Activated naive CD8-positive, alpha-beta T cell (primary cell): ENCODE measurements around the gene ZBED1.
"Not testable (repeated sequence)": the region's sequence is repeated elsewhere in the genome, so short reads cannot be mapped to it uniquely, and the experiment has no call there.

Experiments used
- H3K27ac Mint-ChIP-seq: one replicate; pipeline ENCODE4 v1.8.0; 2021; ENCODE audit warnings: mixed read lengths
- H3K27me3 Mint-ChIP-seq: one replicate; pipeline ENCODE4 v1.8.0; 2021; ENCODE audit warnings: mixed read lengths
- H3K36me3 Mint-ChIP-seq: one replicate; pipeline ENCODE4 v1.8.0; 2021; ENCODE audit warnings: mixed read lengths
- H3K4me1 Mint-ChIP-seq: one replicate; pipeline ENCODE4 v1.8.0; 2021; ENCODE audit warnings: low read depth, mixed read lengths
- H3K4me3 Mint-ChIP-seq: one replicate; pipeline ENCODE4 v1.8.0; 2021; ENCODE audit warnings: mild to moderate bottlenecking, mixed read lengths
- H3K9me3 Mint-ChIP-seq: one replicate; pipeline ENCODE4 v1.8.0; 2021; ENCODE audit warnings: low read depth, mixed read lengths

ZBED1 gene

GRCh38 chrX:2533424-2533823, 32.6 kb upstream of the ZBED1 start:
- H3K4me1 Mint-ChIP-seq = no peaks in the 10 kb centered on the region
- H3K9me3 Mint-ChIP-seq = no peaks in the 10 kb centered on the region
- H3K36me3 Mint-ChIP-seq = no peaks in the 10 kb centered on the region
- H3K27me3 Mint-ChIP-seq = no peaks in the 10 kb centered on the region
- H3K4me3 Mint-ChIP-seq = no peak overlapping the region
- H3K27ac Mint-ChIP-seq = no peak overlapping the region

- Mint-ChIP-seq H3K4me1 (no peaks in the 10 kb centered on the region), H3K27ac (no peak overlapping the region), H3K27me3 (peaks cover 10% of the 10 kb centered on the region), H3K36me3 (no peaks in the 10 kb centered on the region), H3K9me3 (no peaks in the 10 kb centered on the region), H3K4me3 (no peak overlapping the region)
Measured at GRCh38 chrX:2526390-2526789, 25.6 kb upstream of the ZBED1 start.

GRCh38 chrX:2523911-2524310, 23.1 kb upstream of the ZBED1 start:
- Mint-ChIP-seq H3K4me3 (no peak overlapping the region), H3K27me3 (peaks cover 10% of the 10 kb centered on the region), H3K9me3 (no peaks in the 10 kb centered on the region), H3K4me1 (no peaks in the 10 kb centered on the region), H3K36me3 (no peaks in the 10 kb centered on the region), H3K27ac (no peak overlapping the region)

- Mint-ChIP-seq H3K4me3 (no peak overlapping the region), H3K9me3 (no peaks in the 10 kb centered on the region), H3K36me3 (peaks cover under 1% of the 10 kb centered on the region), H3K27ac (no peak overlapping the region), H3K27me3 (peaks cover 7% of the 10 kb centered on the region), H3K4me1 (peaks cover 4% of the 10 kb centered on the region)
Measured at GRCh38 chrX:2521927-2522386, 21.2 kb upstream of the ZBED1 start.

GRCh38 chrX:2521092-2521926, 20.5 kb upstream of the ZBED1 start:
- Mint-ChIP-seq H3K4me3 (no peak overlapping the region), H3K9me3 (no peaks in the 10 kb centered on the region), H3K27ac (no peak overlapping the region), H3K27me3 (peaks cover 4% of the 10 kb centered on the region), H3K36me3 (peaks cover 2% of the 10 kb centered on the region), H3K4me1 (peaks cover 6% of the 10 kb centered on the region)

GRCh38 chrX:2520539-2520938, 19.8 kb upstream of the ZBED1 start:
- no peak overlapping the region for H3K4me3 Mint-ChIP-seq

GRCh38 chrX:2519638-2520037, 18.9 kb upstream of the ZBED1 start:
- not testable (repeated sequence) for H3K4me3 Mint-ChIP-seq, H3K27ac Mint-ChIP-seq, H3K27me3 Mint-ChIP-seq

More at GRCh38 chrX:2520539-2520938, 19.8 kb upstream of the ZBED1 start:
- Mint-ChIP-seq H3K36me3 (peaks cover 2% of the 10 kb centered on the region), H3K4me1 (peaks cover 6% of the 10 kb centered on the region), H3K27me3 (peaks cover 5% of the 10 kb centered on the region), H3K27ac (no peak overlapping the region), H3K9me3 (no peaks in the 10 kb centered on the region)

GRCh38 chrX:2517055-2517454, 16.3 kb upstream of the ZBED1 start:
- Mint-ChIP-seq H3K27ac (no peak overlapping the region), H3K9me3 (no peaks in the 10 kb centered on the region), H3K36me3 (peaks cover 2% of the 10 kb centered on the region), H3K4me3 (no peak overlapping the region), H3K4me1 (peaks cover 7% of the 10 kb centered on the region), H3K27me3 (peaks cover 3% of the 10 kb centered on the region)

More at GRCh38 chrX:2519638-2520037, 18.9 kb upstream of the ZBED1 start:
- not testable (repeated sequence) for H3K9me3 Mint-ChIP-seq, H3K4me1 Mint-ChIP-seq, H3K36me3 Mint-ChIP-seq

GRCh38 chrX:2516623-2517022, 15.8 kb upstream of the ZBED1 start:
- no peaks in the 10 kb centered on the region for H3K9me3 Mint-ChIP-seq
- H3K27me3 Mint-ChIP-seq = peaks cover 3% of the 10 kb centered on the region
- H3K4me3 Mint-ChIP-seq = no peak overlapping the region
- no peak overlapping the region for H3K27ac Mint-ChIP-seq
- H3K36me3 Mint-ChIP-seq = peaks cover 2% of the 10 kb centered on the region
- peaks cover 7% of the 10 kb centered on the region for H3K4me1 Mint-ChIP-seq

- no peaks in the 10 kb centered on the region for H3K9me3 Mint-ChIP-seq
- H3K27ac Mint-ChIP-seq = no peak overlapping the region
- H3K36me3 Mint-ChIP-seq = peaks cover 2% of the 10 kb centered on the region
- H3K27me3 Mint-ChIP-seq = peaks cover 5% of the 10 kb centered on the region
- H3K4me1 Mint-ChIP-seq = peaks cover 7% of the 10 kb centered on the region
- no peak overlapping the region for H3K4me3 Mint-ChIP-seq
Measured at GRCh38 chrX:2514131-2514530, 13.4 kb upstream of the ZBED1 start.

- Mint-ChIP-seq H3K4me1 (peaks cover 7% of the 10 kb centered on the region), H3K9me3 (no peaks in the 10 kb centered on the region), H3K27ac (no peak overlapping the region), H3K27me3 (peaks cover 5% of the 10 kb centered on the region), H3K36me3 (peaks cover 2% of the 10 kb centered on the region), H3K4me3 (no peak overlapping the region)
Measured at GRCh38 chrX:2513121-2513664, 12.4 kb upstream of the ZBED1 start.

GRCh38 chrX:2512501-2512900, 11.7 kb upstream of the ZBED1 start:
- no peak overlapping the region for H3K4me3 Mint-ChIP-seq
- peaks cover 2% of the 10 kb centered on the region for H3K36me3 Mint-ChIP-seq
- peaks cover 5% of the 10 kb centered on the region for H3K4me1 Mint-ChIP-seq
- no peaks in the 10 kb centered on the region for H3K9me3 Mint-ChIP-seq
- H3K27ac Mint-ChIP-seq = no peak overlapping the region
- H3K27me3 Mint-ChIP-seq = peaks cover 5% of the 10 kb centered on the region

GRCh38 chrX:2511326-2511725, 10.6 kb upstream of the ZBED1 start:
- Mint-ChIP-seq H3K27ac (no peak overlapping the region), H3K4me1 (peaks cover 1% of the 10 kb centered on the region), H3K27me3 (peaks cover 3% of the 10 kb centered on the region), H3K9me3 (no peaks in the 10 kb centered on the region), H3K36me3 (no peaks in the 10 kb centered on the region), H3K4me3 (no peak overlapping the region)

- Mint-ChIP-seq H3K36me3 (no peaks in the 10 kb centered on the region), H3K9me3 (no peaks in the 10 kb centered on the region), H3K27ac (no peak overlapping the region), H3K4me1 (no peaks in the 10 kb centered on the region), H3K4me3 (no peak overlapping the region), H3K27me3 (peaks cover 1% of the 10 kb centered on the region)
Measured at GRCh38 chrX:2508648-2509335, 8.0 kb upstream of the ZBED1 start.

GRCh38 chrX:2507904-2508627, 7.3 kb upstream of the ZBED1 start:
- no peaks in the 10 kb centered on the region for H3K36me3 Mint-ChIP-seq
- H3K27ac Mint-ChIP-seq = no peak overlapping the region
- no peaks in the 10 kb centered on the region for H3K4me1 Mint-ChIP-seq
- no peaks in the 10 kb centered on the region for H3K9me3 Mint-ChIP-seq
- H3K4me3 Mint-ChIP-seq = no peak overlapping the region
- peaks cover 1% of the 10 kb centered on the region for H3K27me3 Mint-ChIP-seq
